Lower lobe of right lung (tissue), 2 donors: ENCODE results near the gene SEMA5B. TPM values are rescaled to one million over a fixed set of nuclear protein-coding genes. Genes with fewer than 3 reads are reported as not detected.

Source experiments
- ATAC-seq, 2 donors: fragments of 200-7000 bp; cut with Tn5 transposase; one replicate each; pipeline ENCODE4 v1.9.1; 2020 to 2022; ENCODE audit warnings: mild to moderate bottlenecking in 2 of 2, moderate library complexity in 2 of 2
- DNase-seq: peaks from one replicate; pipeline ENCODE4 v3.0.0-alpha.2; 2020
- H3K27ac ChIP-seq: fragments of 200-600 bp; one replicate; pipeline ENCODE4 v1.8.0; 2022
- H3K27me3 ChIP-seq: fragments of 200-600 bp; one replicate; pipeline ENCODE4 v1.8.0; 2022; ENCODE audit warnings: low read depth
- H3K36me3 ChIP-seq: fragments of 200-600 bp; one replicate; pipeline ENCODE4 v1.8.0; 2022; ENCODE audit warnings: mild to moderate bottlenecking
- H3K4me1 ChIP-seq: fragments of 200-600 bp; one replicate; pipeline ENCODE4 v1.8.0; 2022
- H3K4me3 ChIP-seq: fragments of 200-600 bp; one replicate; pipeline ENCODE4 v1.8.0; 2022; ENCODE audit warnings: mild to moderate bottlenecking
- H3K9me3 ChIP-seq: fragments of 200-600 bp; one replicate; pipeline ENCODE4 v1.8.0; 2022
- CTCF ChIP-seq: fragments of 200-600 bp; IDR thresholded peaks from one replicate; pipeline ENCODE4 v1.8.0; 2022; ENCODE audit warnings: antibody characterized with exemption, mild to moderate bottlenecking
- intact Hi-C: fragments of 100-400 bp; cut with DNase I; formaldehyde crosslinking; loops from one replicate; pipeline ENCODE4 v1.11.0; 2022
- total RNA-seq: library from RNA; stranded (reverse); fragmentation: NEBNext Ultra II Directional; extraction: Animal tissue kit (Norgen Biotek cat#: 25700); gene quantifications from one replicate; pipeline ENCODE4 v1.2.1, GENCODE V29; 2021
- donor health status: DM: no; HTN: yes; CAD: no; lungs with severe emphysema.

SEMA5B gene
- total RNA-seq, 1 donor from 2014 or later: 0.71 TPM

GRCh38 chr3:123068601-123069381 lies 41.2 kb upstream of the SEMA5B start:
- Histone ChIP-seq H3K9me3 (no peaks in the 10 kb centered on the region), H3K4me3 (peak overlapping the region; percentile 98), H3K27me3 (no peaks in the 10 kb centered on the region), H3K4me1 (peaks cover 51% of the 10 kb centered on the region), H3K27ac (peak overlapping the region; percentile 88), H3K36me3 (no peaks in the 10 kb centered on the region)
- DNase-seq (no peak), ATAC-seq (no peak)
- intact Hi-C loops: no loop called here
- TF ChIP-seq CTCF: no peak

DNA sequence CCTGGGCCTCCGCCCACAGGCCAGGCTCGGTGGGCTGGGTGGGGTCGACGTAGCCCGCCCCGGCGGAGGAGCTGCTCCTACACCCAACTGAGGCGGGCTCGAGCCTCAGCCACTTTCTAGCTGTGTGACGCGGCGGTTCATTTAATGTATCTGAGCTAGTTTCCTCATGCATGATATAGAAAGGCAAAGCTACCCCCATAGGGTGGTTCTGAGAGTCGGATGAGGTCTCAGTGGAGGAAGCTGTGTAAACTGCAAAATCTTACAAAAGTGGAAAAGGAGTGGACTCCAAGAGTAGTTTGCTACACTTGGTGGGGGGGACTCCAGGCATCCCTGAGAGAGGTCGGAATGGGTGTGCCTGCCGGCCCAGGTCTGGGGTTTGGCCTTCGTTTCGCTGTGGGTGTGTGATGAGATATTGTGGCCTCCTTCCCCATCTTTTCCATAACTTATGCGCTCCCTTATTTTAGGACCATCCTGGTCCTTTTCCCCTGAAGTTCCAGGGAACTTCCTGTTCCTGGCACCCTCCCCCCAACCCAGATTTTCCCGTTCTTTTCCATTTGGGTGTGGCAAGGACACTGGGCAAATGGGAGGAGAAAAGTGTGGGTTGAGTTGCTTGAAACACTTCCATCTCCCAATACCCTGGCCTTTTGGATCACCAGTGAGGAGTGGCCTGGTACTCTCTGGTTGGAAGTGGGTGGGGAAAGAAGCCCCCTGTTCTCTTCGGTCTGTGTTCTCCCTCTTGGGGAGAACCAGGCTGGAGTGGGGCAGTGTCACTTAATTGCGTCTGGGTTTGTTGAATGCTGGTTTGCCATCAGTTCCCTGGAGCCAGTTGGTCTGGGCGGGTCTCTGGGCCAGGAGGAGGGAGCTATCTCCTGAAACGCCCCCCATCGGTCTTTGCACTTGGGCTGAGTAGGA lies 40.4 kb upstream of the SEMA5B start:
- intact Hi-C loops: no loop called here
- ATAC-seq: peak; percentile 4 to 44
- DNase-seq: no peak
- peak overlapping the region; percentile 98 for H3K4me3 ChIP-seq
- H3K27ac ChIP-seq: peak overlapping the region; percentile 88
- TF ChIP-seq CTCF: no peak
- no peaks in the 10 kb centered on the region for H3K36me3 ChIP-seq
- no peaks in the 10 kb centered on the region for H3K9me3 ChIP-seq
- H3K27me3 ChIP-seq: no peaks in the 10 kb centered on the region
- H3K4me1 ChIP-seq: peaks cover 51% of the 10 kb centered on the region

GRCh38 chr3:123066896-123067688 lies 39.5 kb upstream of the SEMA5B start, which contains the start of gene PDIA5:
PDIA5 (plus strand) TSS chr3:123067025; CDS start chr3:123067165, 140 bp downstream.
- H3K4me1 ChIP-seq: peaks cover 45% of the 10 kb centered on the region
- intact Hi-C loops: no loop called here

GRCh38 chr3:123066599-123066895 lies 39.0 kb upstream of the SEMA5B start:
- Histone ChIP-seq H3K36me3 (no peaks in the 10 kb centered on the region), H3K4me1 (peaks cover 40% of the 10 kb centered on the region), H3K27me3 (no peaks in the 10 kb centered on the region), H3K4me3 (peak overlapping the region; percentile 98), H3K9me3 (no peaks in the 10 kb centered on the region), H3K27ac (peak overlapping the region; percentile 88)
- DNase-seq: no peak
- ATAC-seq: no peak
- no peak for TF ChIP-seq CTCF
- intact Hi-C loops: no loop called here

More at GRCh38 chr3:123066896-123067688, 39.5 kb upstream of the SEMA5B start, which contains the start of gene PDIA5:
- DNase-seq (peak; percentile 93), ATAC-seq (peak; percentile 96 to 97)
- TF ChIP-seq CTCF: no peak
- H3K27ac ChIP-seq: peak within 1 kb of the TSS; percentile 88
- no peaks in the 10 kb centered on the region for H3K9me3 ChIP-seq
- H3K4me3 ChIP-seq: peak within 1 kb of the TSS; percentile 98
- H3K36me3 ChIP-seq: no peaks in the 10 kb centered on the region
- H3K27me3 ChIP-seq: no peaks in the 10 kb centered on the region

- TF ChIP-seq CTCF: no peak
Measured at GRCh38 chr3:123064914-123065313, 37.4 kb upstream of the SEMA5B start.

More at GRCh38 chr3:123064914-123065313, 37.4 kb upstream of the SEMA5B start:
- H3K27me3 ChIP-seq: no peaks in the 10 kb centered on the region
- intact Hi-C loops: no loop called here
- no peaks in the 10 kb centered on the region for H3K36me3 ChIP-seq
- no peak overlapping the region for H3K27ac ChIP-seq
- DNase-seq: no peak
- H3K9me3 ChIP-seq: no peaks in the 10 kb centered on the region
- H3K4me1 ChIP-seq: peaks cover 24% of the 10 kb centered on the region
- ATAC-seq: no peak
- H3K4me3 ChIP-seq: no peak overlapping the region
